PC-3 (cell line): ENCODE measurements around the gene EPC1.

Source experiments
- CTCF ChIP-seq: fragments of 300-600 bp; sonication (generic); conservative IDR thresholded peaks from 2 replicates; pipeline ENCODE4 v1.5.1; 2017; ENCODE audit warnings: antibody characterized with exemption, low read depth, mild to moderate bottlenecking, low read length
- EZH2 ChIP-seq: fragments of 300-600 bp; sonication (generic); IDR thresholded peaks from one replicate; pipeline ENCODE4 v1.6.1; 2017; ENCODE audit warnings: antibody characterized with exemption, mild to moderate bottlenecking, low read length; ENCODE audit not compliant: unreplicated experiment
- EZH2phosphoT487 ChIP-seq: fragments of 300-600 bp; sonication (generic); IDR thresholded peaks from 2 replicates; pipeline ENCODE4 v1.6.1; 2018; ENCODE audit warnings: mild to moderate bottlenecking, antibody characterized with exemption, low read length, borderline replicate concordance

GRCh38 chr10:32225976-32226375 lies 121.0 kb downstream of the EPC1 start:
- TF ChIP-seq CTCF (no peak), EZH2 (no peak), EZH2phosphoT487 (no peak)
